B cell (primary cell): ENCODE results near the gene NFAT5. TPM values are rescaled to one million over a fixed set of nuclear protein-coding genes. Genes with fewer than 3 reads are reported as not detected.
"Not testable (repeated sequence)": the region's sequence is repeated elsewhere in the genome, so short reads cannot be mapped to it uniquely, and the experiment has no call there.

Experiments used
- ATAC-seq: fragments of 200-7000 bp; cut with Tn5 transposase; one replicate; pipeline ENCODE4 v1.10.0; 2021; ENCODE audit warnings: low read depth, mild to moderate bottlenecking, moderate number of reproducible peaks, moderate library complexity
- CTCF ChIA-PET: fragments of 350-600 bp; sonication (Branson Sonifier 250); formaldehyde crosslinking; loops from one replicate; lab custom pipeline; 2021; ENCODE audit warnings: antibody characterized with exemption, inconsistent platforms; lab: Charles Lee
- POLR2A ChIA-PET: fragments of 350-600 bp; sonication (Branson Sonifier 250); formaldehyde crosslinking; loops from one replicate; lab custom pipeline; 2021; ENCODE audit warnings: antibody characterized with exemption; lab: Charles Lee
- DNase-seq: peaks from one replicate; pipeline ENCODE4 v3.0.0; 2013
- H2AFZ ChIP-seq: 2 replicates; pipeline ENCODE4 v1.6.1; 2012; ENCODE audit warnings: mild to moderate bottlenecking, low read depth, low read length; ENCODE audit not compliant: insufficient read depth, poor library complexity, severe bottlenecking
- H3K27ac ChIP-seq, 2 donors: 1 replicate in 1 of 2; 2 replicates in 1 of 2; pipeline ENCODE4 v1.5.1; 2012 to 2013; ENCODE audit warnings: low read length in 2 of 2, mild to moderate bottlenecking in 2 of 2, moderate library complexity in 1 of 2
- H3K27me3 ChIP-seq, 4 experiments: fragments of 200-600 bp in 1 of 4; sonication (generic) in 1 of 4; replicated peaks in 1 of 4; 1 replicate in 2 of 4; 2 replicates in 2 of 4; pipeline versions ENCODE4 v1.6.1 to v1.7.0; 2013 to 2016; ENCODE audit warnings: low read length in 3 of 4, mild to moderate bottlenecking in 2 of 4, mixed read lengths in 1 of 4, moderate library complexity in 1 of 4; ENCODE audit not compliant: insufficient read depth in 4 of 4, control insufficient read depth in 3 of 4; ENCODE audit errors: control extremely low read depth in 1 of 4
- H3K36me3 ChIP-seq, 2 experiments: replicated peaks in 1 of 2; 1 replicate in 1 of 2; 2 replicates in 1 of 2; pipeline versions ENCODE4 v1.6.1 to v1.7.1; 2013; ENCODE audit warnings: low read length in 1 of 2; ENCODE audit not compliant: insufficient read depth in 2 of 2, control insufficient read depth in 1 of 2; ENCODE audit errors: control extremely low read depth in 1 of 2, extremely low read depth in 1 of 2
- H3K4me1 ChIP-seq, 2 donors: fragments of 200-600 bp in 1 of 2; sonication (generic) in 1 of 2; 1 replicate in 1 of 2; 2 replicates in 1 of 2; pipeline versions ENCODE4 v1.5.1 to v1.6.1; 2013 to 2017; ENCODE audit warnings: low read length in 2 of 2; ENCODE audit not compliant: control insufficient read depth in 2 of 2, insufficient read depth in 2 of 2
- H3K4me2 ChIP-seq: replicated peaks from 2 replicates; pipeline ENCODE3; 2012; ENCODE audit warnings: mild to moderate bottlenecking, low read depth, low read length; ENCODE audit not compliant: poor library complexity, severe bottlenecking
- H3K4me3 ChIP-seq, 5 experiments: fragments of 200-600 bp in 1 of 5; sonication (generic) in 1 of 5; 1 replicate in 3 of 5; 2 replicates in 2 of 5; pipeline versions ENCODE4 v1.5.1 to v1.7.0; 2011 to 2016; ENCODE audit warnings: low read length in 4 of 5, mild to moderate bottlenecking in 4 of 5, low read depth in 2 of 5, control low read depth in 1 of 5, moderate library complexity in 1 of 5; ENCODE audit not compliant: insufficient read depth in 1 of 5; ENCODE audit errors: control extremely low read depth in 1 of 5, extremely low read depth in 1 of 5
- H3K79me2 ChIP-seq: fragments of 200-600 bp; sonication (generic); one replicate; pipeline ENCODE4 v1.6.0; 2016; ENCODE audit warnings: low read length; ENCODE audit not compliant: control insufficient read depth, insufficient read depth
- H3K9ac ChIP-seq: fragments of 200-600 bp; sonication (generic); 2 replicates; pipeline ENCODE4 v1.6.1; 2017; ENCODE audit warnings: mild to moderate bottlenecking, low read length, moderate library complexity
- H3K9me3 ChIP-seq, 3 donors: one replicate each; pipeline versions ENCODE4 v1.6.1 to v1.7.1; 2013; ENCODE audit warnings: low read length in 2 of 3; ENCODE audit not compliant: control insufficient read depth in 2 of 3, insufficient read depth in 1 of 3; ENCODE audit errors: control extremely low read depth in 1 of 3
- H4K20me1 ChIP-seq: 2 replicates; pipeline ENCODE4 v1.6.0; 2012; ENCODE audit warnings: mild to moderate bottlenecking, low read length; ENCODE audit not compliant: insufficient read depth, control insufficient read depth, poor library complexity, severe bottlenecking
- H3K27ac Mint-ChIP-seq: one replicate; pipeline ENCODE4 v1.8.0; 2021; ENCODE audit warnings: mixed read lengths
- H3K27me3 Mint-ChIP-seq: one replicate; pipeline ENCODE4 v1.8.0; 2021; ENCODE audit warnings: mixed read lengths
- H3K4me1 Mint-ChIP-seq: one replicate; pipeline ENCODE4 v1.8.0; 2021; ENCODE audit warnings: mixed read lengths
- H3K4me3 Mint-ChIP-seq: one replicate; pipeline ENCODE4 v1.8.0; 2021; ENCODE audit warnings: mixed read lengths
- H3K9me3 Mint-ChIP-seq: one replicate; pipeline ENCODE4 v1.8.0; 2022; ENCODE audit warnings: mixed read lengths; ENCODE audit not compliant: insufficient read depth
- CTCF ChIP-seq: fragments of 200-600 bp; IDR thresholded peaks from one replicate; pipeline ENCODE4 v1.8.0; 2022; ENCODE audit warnings: antibody characterized with exemption, mild to moderate bottlenecking
- EZH2 ChIP-seq: IDR thresholded peaks from 2 replicates; pipeline ENCODE4 v1.6.1; 2012; ENCODE audit warnings: borderline replicate concordance, low read depth, mild to moderate bottlenecking, moderate library complexity, low read length; ENCODE audit not compliant: insufficient read depth, poor library complexity, severe bottlenecking
- WGBS: methylation state at CpG from one replicate; pipeline ENCODE4 v1.1.5; 2013; ENCODE audit warnings: missing lambda C conversion rate; ENCODE audit not compliant: insufficient coverage; 5-methylcytosine and 5-hydroxymethylcytosine counted together
- intact Hi-C: fragments of 100-400 bp; cut with micrococcal nuclease; formaldehyde crosslinking; loops from one replicate; pipeline ENCODE4 v1.10.0; 2022
- polyA plus RNA-seq: library from polyadenylated mRNA; depleted of rRNA; stranded (reverse); fragments of >200 nt; gene quantifications from 2 replicates; pipeline ENCODE4 v1.2.3, GENCODE V29; 2012
- total RNA-seq, 2 donors: library from RNA; stranded (reverse); fragments of 120-200 nt in 1 of 2; gene quantifications; 1 replicate in 1 of 2; 2 replicates in 1 of 2; pipeline versions ENCODE4 v1.2.3 to v1.2.4, GENCODE V29; 2013 to 2022

NFAT5 gene
- total and polyA plus RNA-seq, 2 donors (not counting 1 experiment from before 2014, with no cell fraction given), result 6.3 to 50.0 TPM

DNA sequence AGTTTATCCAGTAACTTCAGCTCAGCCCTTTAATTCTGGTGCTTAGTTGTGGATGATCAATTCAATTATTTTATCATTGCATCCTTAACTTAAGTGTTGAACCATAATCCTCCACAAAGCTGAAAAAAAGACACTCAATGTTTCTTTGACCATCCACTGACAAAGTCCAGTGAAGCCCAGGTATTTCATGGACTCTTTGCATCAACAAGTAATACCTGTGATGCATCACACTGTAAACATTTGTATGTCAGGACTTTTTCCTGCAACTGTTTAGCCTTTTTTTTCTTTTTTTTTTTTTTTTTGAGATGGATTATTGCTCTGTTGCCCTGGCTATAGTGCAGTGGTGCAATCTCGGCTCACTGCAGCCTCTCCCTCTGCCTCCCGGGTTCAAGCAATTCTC is 6.6 kb upstream of the NFAT5 start:
- Histone ChIP-seq H3K36me3 (no peaks in the 10 kb centered on the region), H3K4me2 (no peak overlapping the region), H3K27me3 (no peaks in the 10 kb centered on the region), H4K20me1 (no peaks in the 10 kb centered on the region), H3K9ac (no peak overlapping the region), H3K4me3 (no peak overlapping the region), H2AFZ (no peak overlapping the region), H3K79me2 (no peaks in the 10 kb centered on the region), H3K4me1 (peaks cover 8% of the 10 kb centered on the region in 2 donors), H3K9me3 (no peaks in the 10 kb centered on the region), H3K27ac (no peak overlapping the region)
- ChIA-PET POLR2A (no interaction called here), CTCF (interaction anchor here (1.2 kb wide), 1 partner anchor 20 kb away, joined by 3 read pairs; no protein-coding TSS in a partner anchor)
- Mint-ChIP-seq H3K27ac (no peak overlapping the region), H3K27me3 (no peaks in the 10 kb centered on the region), H3K4me1 (peaks cover 17% of the 10 kb centered on the region), H3K9me3 (no peaks in the 10 kb centered on the region), H3K4me3 (no peak overlapping the region)
- TF ChIP-seq EZH2 (no peak), CTCF (no peak)
- ATAC-seq (no peak), DNase-seq (no peak)
- intact Hi-C loops, result no loop called here
- WGBS, result 100% methylated on average over 2 of the region's 2 CpGs

GRCh38 chr16:69561367-69561766 is 4.4 kb upstream of the NFAT5 start:
- H3K27me3 ChIP-seq, H4K20me1 ChIP-seq, H3K27ac ChIP-seq, CTCF ChIA-PET, H3K27me3 Mint-ChIP-seq, H3K79me2 ChIP-seq, H3K9me3 ChIP-seq, H3K4me3 Mint-ChIP-seq, DNase-seq, H3K4me2 ChIP-seq, H3K36me3 ChIP-seq, H3K27ac Mint-ChIP-seq, H3K4me3 ChIP-seq, H3K9me3 Mint-ChIP-seq, H3K9ac ChIP-seq, H2AFZ ChIP-seq, ATAC-seq: not testable (repeated sequence)
- peaks cover 25% of the 10 kb centered on the region for H3K4me1 Mint-ChIP-seq
- 100% methylated on average over 1 of the region's 2 CpGs for WGBS
- POLR2A ChIA-PET, result interaction anchor here (1.0 kb wide), 1 partner anchor 10 kb away, joined by 4 read pairs; no protein-coding TSS in a partner anchor
- H3K4me1 ChIP-seq, result peaks cover 14 to 17% of the 10 kb centered on the region in 2 donors
- intact Hi-C loops, result loop anchor here (10.0 kb wide), 1 partner anchor 377 kb away; the partner anchor contains the start of gene SNTB2
